CD14-positive monocyte (primary cell): ENCODE data around the gene EPB41L4B. TPM values are rescaled to one million over a fixed set of nuclear protein-coding genes. Genes with fewer than 3 reads are reported as not detected.

Experiments used
- DNase-seq, 3 donors: peaks; one replicate each; pipeline ENCODE4 v3.0.0-alpha.2; 2011 to 2022
- H2AFZ ChIP-seq: 2 replicates; pipeline ENCODE4 v1.6.0; 2012; ENCODE audit warnings: mild to moderate bottlenecking, low read depth, low read length, inconsistent platforms; ENCODE audit not compliant: insufficient read depth, poor library complexity, severe bottlenecking
- H3K27ac ChIP-seq, 2 donors: 1 replicate in 1 of 2; 2 replicates in 1 of 2; pipeline ENCODE4 v1.5.1; 2012 to 2013; ENCODE audit warnings: low read length in 2 of 2, control low read depth in 1 of 2, inconsistent platforms in 1 of 2, low read depth in 1 of 2, mild to moderate bottlenecking in 1 of 2
- H3K27me3 ChIP-seq, 2 donors: one replicate each; pipeline versions ENCODE4 v1.6.0 to v1.6.1; 2011 to 2013; ENCODE audit warnings: low read length in 2 of 2; ENCODE audit not compliant: control insufficient read depth in 2 of 2, insufficient read depth in 2 of 2
- H3K36me3 ChIP-seq, 2 donors: replicated peaks in 1 of 2; 1 replicate in 1 of 2; 2 replicates in 1 of 2; pipeline versions ENCODE4 v1.5.1 to v1.6.1; 2012 to 2013; ENCODE audit warnings: low read length in 2 of 2, control low read depth in 1 of 2, inconsistent platforms in 1 of 2, mild to moderate bottlenecking in 1 of 2; ENCODE audit not compliant: insufficient read depth in 2 of 2, control insufficient read depth in 1 of 2
- H3K4me1 ChIP-seq, 2 donors: 1 replicate in 1 of 2; 2 replicates in 1 of 2; pipeline versions ENCODE4 v1.5.1 to v1.6.1; 2012 to 2013; ENCODE audit warnings: low read length in 2 of 2, control low read depth in 1 of 2, inconsistent platforms in 1 of 2, mild to moderate bottlenecking in 1 of 2, moderate library complexity in 1 of 2; ENCODE audit not compliant: insufficient read depth in 2 of 2, control insufficient read depth in 1 of 2
- H3K4me2 ChIP-seq: replicated peaks from 2 replicates; pipeline ENCODE3; 2012; ENCODE audit warnings: low read length, moderate library complexity, mild to moderate bottlenecking; ENCODE audit not compliant: poor library complexity, severe bottlenecking; ENCODE audit errors: extremely low read depth
- H3K4me3 ChIP-seq, 3 experiments: fragments of 200-600 bp in 1 of 3; sonication (generic) in 1 of 3; replicated peaks in 1 of 3; 1 replicate in 2 of 3; 2 replicates in 1 of 3; pipeline ENCODE4 v1.5.1; 2011 to 2013; ENCODE audit warnings: low read length in 3 of 3, mild to moderate bottlenecking in 3 of 3, control low read depth in 2 of 3, low read depth in 2 of 3, inconsistent platforms in 1 of 3, moderate library complexity in 1 of 3
- H3K79me2 ChIP-seq: 2 replicates; pipeline ENCODE4 v1.6.0; 2012; ENCODE audit warnings: mild to moderate bottlenecking, control low read depth, inconsistent platforms, low read length, moderate library complexity; ENCODE audit not compliant: insufficient read depth
- H3K9ac ChIP-seq: 2 replicates; pipeline ENCODE4 v1.6.0; 2017; ENCODE audit warnings: low read length, mild to moderate bottlenecking; ENCODE audit not compliant: insufficient read depth, poor library complexity, severe bottlenecking
- H3K9me3 ChIP-seq, 2 donors: replicated peaks in 1 of 2; 1 replicate in 1 of 2; 2 replicates in 1 of 2; pipeline versions ENCODE4 v1.5.1 to v1.6.1; 2012 to 2013; ENCODE audit warnings: low read length in 2 of 2, control low read depth in 1 of 2; ENCODE audit not compliant: control insufficient read depth in 1 of 2, insufficient read depth in 1 of 2
- H4K20me1 ChIP-seq: 2 replicates; pipeline ENCODE4 v1.6.0; 2012; ENCODE audit warnings: mild to moderate bottlenecking, low read length, control low read depth, moderate library complexity; ENCODE audit not compliant: insufficient read depth
- H3K27ac Mint-ChIP-seq, 7 donors: one replicate each; pipeline ENCODE4 v1.8.0; 2020; ENCODE audit warnings: mild to moderate bottlenecking in 7 of 7, mixed read lengths in 7 of 7, moderate library complexity in 6 of 7, inconsistent platforms in 2 of 7
- H3K27me3 Mint-ChIP-seq, 3 donors: one replicate each; pipeline ENCODE4 v1.8.0; 2021 to 2022; ENCODE audit warnings: low read depth in 3 of 3, mild to moderate bottlenecking in 3 of 3, mixed read lengths in 3 of 3, moderate library complexity in 3 of 3, inconsistent platforms in 1 of 3
- H3K36me3 Mint-ChIP-seq, 2 donors: one replicate each; pipeline ENCODE4 v1.8.0; 2020; ENCODE audit warnings: mixed read lengths in 2 of 2, inconsistent platforms in 1 of 2, mild to moderate bottlenecking in 1 of 2
- H3K4me1 Mint-ChIP-seq: one replicate; pipeline ENCODE4 v1.8.0; 2020; ENCODE audit warnings: mild to moderate bottlenecking, mixed read lengths
- H3K4me3 Mint-ChIP-seq, 2 donors: one replicate each; pipeline ENCODE4 v1.8.0; 2020; ENCODE audit warnings: mild to moderate bottlenecking in 2 of 2, mixed read lengths in 2 of 2, moderate library complexity in 1 of 2
- H3K9me3 Mint-ChIP-seq, 7 donors: one replicate each; pipeline ENCODE4 v1.8.0; 2020 to 2022; ENCODE audit warnings: mixed read lengths in 7 of 7, mild to moderate bottlenecking in 6 of 7, moderate library complexity in 6 of 7, inconsistent platforms in 2 of 7
- WGBS: methylation state at CpG from one replicate; pipeline ENCODE4 v1.1.5; 2013; ENCODE audit warnings: missing lambda C conversion rate; ENCODE audit not compliant: insufficient coverage; 5-methylcytosine and 5-hydroxymethylcytosine counted together
- intact Hi-C, 2 donors: fragments of 100-400 bp; cut with micrococcal nuclease; formaldehyde crosslinking; loops; one replicate each; pipeline versions ENCODE4 v1.15.0 to v1.15.1; 2023
- polyA plus RNA-seq, 3 donors: library from polyadenylated mRNA; depleted of rRNA in 1 of 3; unstranded in 2 of 3; stranded (reverse) in 1 of 3; fragments of 300-500 nt in 2 of 3; fragments of >200 nt in 1 of 3; fragmentation: Illumina TruSeq in 2 of 3; gene quantifications; 1 replicate in 2 of 3; 2 replicates in 1 of 3; pipeline ENCODE4 v1.2.3, GENCODE V29; 2012 to 2021
- TF ChIP-seq, protein P1 (sequence below): fragments of 200-600 bp; IDR thresholded peaks from one replicate; pipeline ENCODE4 v1.8.0; 2022; ENCODE audit warnings: antibody characterized with exemption, mild to moderate bottlenecking

Gene EPB41L4B
- polyA plus RNA-seq, 3 donors: not detected

DNA sequence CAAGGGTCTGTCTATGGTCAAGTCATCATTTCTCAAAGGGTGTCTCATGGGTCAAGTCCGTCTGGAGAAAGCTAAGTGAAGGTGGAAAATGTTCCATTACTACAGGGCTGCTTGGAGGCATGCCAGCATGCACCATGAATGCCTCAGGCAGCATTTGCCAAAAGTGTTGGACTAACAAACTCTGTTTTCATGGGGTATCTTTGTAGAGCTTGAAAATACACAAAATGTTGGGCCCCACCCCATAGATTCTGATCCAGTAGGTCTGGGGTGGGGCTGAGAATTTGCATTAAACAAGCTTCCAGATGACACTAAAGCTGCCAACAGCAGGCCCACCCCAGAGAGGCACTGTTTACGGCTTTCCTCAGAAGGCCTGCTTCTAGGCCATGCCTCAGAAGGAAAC is 78.8 kb downstream of the EPB41L4B start:
- peaks cover 29 to 45% (median 43%) of the 10 kb centered on the region in 3 donors for H3K27me3 Mint-ChIP-seq
- intact Hi-C loops: loop anchor here in 1 of 2 donors (10.0 kb wide), 1 partner anchor 223 kb away; no protein-coding TSS in a partner anchor

DNA sequence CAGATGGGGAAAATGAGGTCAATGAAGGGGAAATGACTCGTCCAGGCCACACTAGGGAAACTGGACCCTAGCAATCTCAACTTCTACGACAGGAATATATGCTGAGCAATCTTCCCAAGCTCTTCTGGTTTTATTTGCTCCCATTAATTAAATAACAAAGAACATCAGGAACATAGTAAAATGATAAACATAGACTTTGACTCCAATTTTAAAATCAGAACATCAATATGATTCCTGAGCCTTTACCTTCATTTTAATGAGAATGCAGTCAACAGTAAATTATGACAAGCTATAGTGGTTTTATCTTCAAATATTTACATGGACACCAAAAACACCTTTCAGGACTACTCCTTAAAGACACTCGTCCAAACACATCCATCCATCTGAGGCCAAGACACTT is 79.7 kb downstream of the EPB41L4B start:
- H3K9me3 ChIP-seq: no peaks in the 10 kb centered on the region
- peaks cover 29 to 45% (median 40%) of the 10 kb centered on the region in 3 donors for H3K27me3 Mint-ChIP-seq
- H3K4me1 ChIP-seq: no peaks in the 10 kb centered on the region
- peaks cover 21 to 32% of the 10 kb centered on the region in 2 donors for H3K27me3 ChIP-seq
- DNase-seq: no peak
- no peaks in the 10 kb centered on the region for H3K4me1 Mint-ChIP-seq
- H3K27ac ChIP-seq: no peak overlapping the region
- H4K20me1 ChIP-seq: no peaks in the 10 kb centered on the region
- no peak overlapping the region for H3K4me2 ChIP-seq
- H3K4me3 Mint-ChIP-seq: no peak overlapping the region
- whole genome bisulfite sequencing: no CpG with 5 or more reads among the region's 3 CpGs
- H2AFZ ChIP-seq: no peak overlapping the region
- no peaks in the 10 kb centered on the region for H3K79me2 ChIP-seq
- H3K4me3 ChIP-seq: no peak overlapping the region
- no peaks in the 10 kb centered on the region for H3K36me3 Mint-ChIP-seq
- intact Hi-C loops: loop anchor here in 1 of 2 donors (10.0 kb wide), 1 partner anchor 224 kb away; no protein-coding TSS in a partner anchor
- peaks cover 0 to 6% (median 0%) of the 10 kb centered on the region in 7 donors for H3K9me3 Mint-ChIP-seq
- H3K9ac ChIP-seq: no peak overlapping the region
- TF ChIP-seq, protein P1, sequence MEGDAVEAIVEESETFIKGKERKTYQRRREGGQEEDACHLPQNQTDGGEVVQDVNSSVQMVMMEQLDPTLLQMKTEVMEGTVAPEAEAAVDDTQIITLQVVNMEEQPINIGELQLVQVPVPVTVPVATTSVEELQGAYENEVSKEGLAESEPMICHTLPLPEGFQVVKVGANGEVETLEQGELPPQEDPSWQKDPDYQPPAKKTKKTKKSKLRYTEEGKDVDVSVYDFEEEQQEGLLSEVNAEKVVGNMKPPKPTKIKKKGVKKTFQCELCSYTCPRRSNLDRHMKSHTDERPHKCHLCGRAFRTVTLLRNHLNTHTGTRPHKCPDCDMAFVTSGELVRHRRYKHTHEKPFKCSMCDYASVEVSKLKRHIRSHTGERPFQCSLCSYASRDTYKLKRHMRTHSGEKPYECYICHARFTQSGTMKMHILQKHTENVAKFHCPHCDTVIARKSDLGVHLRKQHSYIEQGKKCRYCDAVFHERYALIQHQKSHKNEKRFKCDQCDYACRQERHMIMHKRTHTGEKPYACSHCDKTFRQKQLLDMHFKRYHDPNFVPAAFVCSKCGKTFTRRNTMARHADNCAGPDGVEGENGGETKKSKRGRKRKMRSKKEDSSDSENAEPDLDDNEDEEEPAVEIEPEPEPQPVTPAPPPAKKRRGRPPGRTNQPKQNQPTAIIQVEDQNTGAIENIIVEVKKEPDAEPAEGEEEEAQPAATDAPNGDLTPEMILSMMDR: no peak
- no peaks in the 10 kb centered on the region for H3K36me3 ChIP-seq
- H3K27ac Mint-ChIP-seq: no peak overlapping the region

More for the DNA sequence above, 78.8 kb downstream of the EPB41L4B start:
- no peaks in the 10 kb centered on the region for H4K20me1 ChIP-seq
- H3K79me2 ChIP-seq: no peaks in the 10 kb centered on the region
- H2AFZ ChIP-seq: no peak overlapping the region
- H3K4me3 ChIP-seq: no peak overlapping the region
- H3K4me1 Mint-ChIP-seq: no peaks in the 10 kb centered on the region
- H3K27me3 ChIP-seq: peaks cover 23 to 32% of the 10 kb centered on the region in 2 donors
- H3K9me3 ChIP-seq: no peaks in the 10 kb centered on the region
- no peak for DNase-seq
- H3K36me3 ChIP-seq: no peaks in the 10 kb centered on the region
- TF ChIP-seq, protein P1: no peak
- peaks cover 0 to 2% (median 0%) of the 10 kb centered on the region in 7 donors for H3K9me3 Mint-ChIP-seq
- no peak overlapping the region for H3K27ac Mint-ChIP-seq
- H3K4me3 Mint-ChIP-seq: no peak overlapping the region
- H3K4me2 ChIP-seq: no peak overlapping the region
- H3K36me3 Mint-ChIP-seq: no peaks in the 10 kb centered on the region
- H3K9ac ChIP-seq: no peak overlapping the region
- H3K4me1 ChIP-seq: no peaks in the 10 kb centered on the region
- no CpG with 5 or more reads among the region's 2 CpGs for WGBS
- H3K27ac ChIP-seq: no peak overlapping the region
